ENCODE measurements around the gene NELFCD. TPM values are rescaled to one million over a fixed set of nuclear protein-coding genes. Genes with fewer than 3 reads are reported as not detected.
"Not testable (repeated sequence)": the region's sequence is repeated elsewhere in the genome, so short reads cannot be mapped to it uniquely, and the experiment has no call there.

NELFCD gene
- polyA plus RNA-seq, 1 experiment: 79.6 TPM

- TF ChIP-seq CTCF (IDR thresholded peaks at IDR 0.05; ENCODE audit: insufficient read depth, low read depth, low read length): no peak
- ChIA-PET POLR2A (no interaction called here), CTCF (interaction anchor here (0.7 to 1.5 kb wide), 2 partner anchors 32 to 189 kb away, joined by 3 to 4 read pairs; no protein-coding TSS in a partner anchor)
- H3K27me3 ChIP-seq (ENCODE audit: control insufficient read depth, insufficient read depth, low read length): no peaks in the 10 kb centered on the region
- H3K4me3 ChIP-seq (ENCODE audit: low read depth, low read length): no peak overlapping the region
- H3K36me3 ChIP-seq (ENCODE audit: control insufficient read depth, insufficient read depth, low read length): peaks cover 13% of the 10 kb centered on the region
- DNase-seq (ENCODE audit: low read depth): no peak
These were observed 52.6 kb downstream of the NELFCD start for GRCh38 chr20:59033616-59034165.

GRCh38 chr20:59035381-59035780, 54.3 kb downstream of the NELFCD start:
- H3K27me3 ChIP-seq (ENCODE audit: control insufficient read depth, insufficient read depth, low read length): no peaks in the 10 kb centered on the region
- ChIA-PET POLR2A (no interaction called here), CTCF (no interaction called here)
- H3K4me3 ChIP-seq (ENCODE audit: low read depth, low read length): no peak overlapping the region
- DNase-seq (ENCODE audit: low read depth): no peak
- H3K36me3 ChIP-seq (ENCODE audit: control insufficient read depth, insufficient read depth, low read length): peaks cover 13% of the 10 kb centered on the region
- TF ChIP-seq CTCF (IDR thresholded peaks at IDR 0.05; ENCODE audit: insufficient read depth, low read depth, low read length): no peak

- H3K4me3 ChIP-seq (ENCODE audit: low read depth, low read length): no peak overlapping the region
- ChIA-PET POLR2A (no interaction called here), CTCF (no interaction called here)
- DNase-seq (ENCODE audit: low read depth): no peak
- H3K27me3 ChIP-seq (ENCODE audit: control insufficient read depth, insufficient read depth, low read length): no peaks in the 10 kb centered on the region
- H3K36me3 ChIP-seq (ENCODE audit: control insufficient read depth, insufficient read depth, low read length): peaks cover 13% of the 10 kb centered on the region
- TF ChIP-seq CTCF (IDR thresholded peaks at IDR 0.05; ENCODE audit: insufficient read depth, low read depth, low read length): no peak
These were observed 56.3 kb downstream of the NELFCD start for GRCh38 chr20:59037386-59037785.

GRCh38 chr20:59039233-59039632, 58.2 kb downstream of the NELFCD start:
- H3K4me3 ChIP-seq (ENCODE audit: low read depth, low read length): no peak overlapping the region
- no peak for DNase-seq (ENCODE audit: low read depth)
- no peaks in the 10 kb centered on the region for H3K27me3 ChIP-seq (ENCODE audit: control insufficient read depth, insufficient read depth, low read length)
- POLR2A ChIA-PET: no interaction called here
- CTCF ChIA-PET: no interaction called here
- no peak for TF ChIP-seq CTCF (IDR thresholded peaks at IDR 0.05; ENCODE audit: insufficient read depth, low read depth, low read length)
- peaks cover 13% of the 10 kb centered on the region for H3K36me3 ChIP-seq (ENCODE audit: control insufficient read depth, insufficient read depth, low read length)

GRCh38 chr20:59040667-59041066, 59.6 kb downstream of the NELFCD start:
- no peak for TF ChIP-seq CTCF (IDR thresholded peaks at IDR 0.05; ENCODE audit: insufficient read depth, low read depth, low read length)
- ChIA-PET POLR2A (no interaction called here), CTCF (no interaction called here)
- Histone ChIP-seq H3K4me3 (ENCODE audit: low read depth, low read length) (no peak overlapping the region), H3K27me3 (ENCODE audit: control insufficient read depth, insufficient read depth, low read length) (no peaks in the 10 kb centered on the region), H3K36me3 (ENCODE audit: control insufficient read depth, insufficient read depth, low read length) (peaks cover 13% of the 10 kb centered on the region)
- no peak for DNase-seq (ENCODE audit: low read depth)

- H3K36me3 ChIP-seq (ENCODE audit: control insufficient read depth, insufficient read depth, low read length); DNase-seq (ENCODE audit: low read depth); POLR2A ChIA-PET; H3K27me3 ChIP-seq (ENCODE audit: control insufficient read depth, insufficient read depth, low read length): not testable (repeated sequence)
- CTCF ChIA-PET: interaction anchor here (1.4 kb wide), 1 partner anchor 9 kb away, joined by 6 read pairs; the partner anchor contains the start of gene ATP5F1E
- peak overlapping the region; percentile 94; the same call in 1 of the 2 replicates for H3K4me3 ChIP-seq (ENCODE audit: low read depth, low read length)
These were observed 60.4 kb downstream of the NELFCD start for GRCh38 chr20:59041487-59041886.

Measured in BJ (cell line).